Activated CD8-positive, alpha-beta memory T cell treated with anti-CD3 and anti-CD28 coated beads, Interleukin-2, amount 50 U/mL, for 1 hour (primary cell): ENCODE results near the gene JKAMP.

Experiments
- DNase-seq: peaks from one replicate; pipeline ENCODE4 v3.0.0-alpha.2; 2020; ENCODE audit errors: extremely low read depth

The JKAMP gene

DNA sequence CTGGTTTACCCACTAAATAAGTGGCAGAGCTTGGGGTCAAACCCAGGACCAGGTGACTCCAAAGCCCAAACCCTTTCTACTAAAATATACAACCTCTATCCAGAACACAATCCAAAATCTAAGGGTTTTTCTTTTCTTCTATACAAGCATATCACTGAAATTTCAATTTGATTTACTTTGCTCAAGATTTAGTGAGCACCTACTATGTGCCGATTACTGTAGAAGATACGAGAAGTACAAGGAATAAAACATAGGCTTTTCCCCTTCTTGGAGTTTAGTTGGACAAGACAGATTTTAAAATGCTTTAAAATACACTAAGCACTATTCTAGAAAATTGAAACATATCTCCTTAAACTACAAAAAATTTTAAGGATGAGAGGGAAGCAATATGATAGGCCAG is 2.9 kb upstream of the JKAMP start:
- no peak for DNase-seq

DNA sequence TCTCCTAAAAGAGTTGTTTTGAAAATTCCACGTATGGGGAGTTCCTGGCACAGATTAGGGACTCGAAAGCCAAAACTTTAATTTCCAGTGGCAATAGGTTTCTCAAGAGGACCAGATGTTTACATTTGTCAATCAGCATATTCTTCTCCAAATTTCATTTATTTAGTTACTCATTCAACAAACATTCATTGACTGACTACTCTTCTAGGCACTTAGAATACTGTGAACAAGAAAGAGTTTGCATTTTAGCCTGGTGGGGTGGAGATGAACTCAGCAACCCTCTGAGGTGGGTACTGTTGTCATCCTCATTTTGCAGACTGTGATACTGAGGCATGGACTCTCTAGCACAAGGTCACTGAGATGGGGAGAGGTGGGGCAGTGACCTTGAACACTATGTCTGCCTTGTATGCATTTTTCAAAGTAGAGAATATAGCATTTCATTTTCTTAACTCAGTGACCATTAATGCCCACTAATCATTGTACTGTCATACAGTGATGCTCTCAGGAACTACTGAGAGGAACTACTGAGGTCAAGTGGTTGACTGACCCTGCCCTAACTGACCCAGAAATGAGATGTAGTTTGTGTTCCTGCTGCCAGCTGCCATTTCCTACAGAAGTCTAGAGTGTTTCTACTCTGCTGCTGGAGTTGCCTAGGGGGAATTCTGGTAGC is 2.3 kb upstream of the JKAMP start:
- no peak for DNase-seq

DNA sequence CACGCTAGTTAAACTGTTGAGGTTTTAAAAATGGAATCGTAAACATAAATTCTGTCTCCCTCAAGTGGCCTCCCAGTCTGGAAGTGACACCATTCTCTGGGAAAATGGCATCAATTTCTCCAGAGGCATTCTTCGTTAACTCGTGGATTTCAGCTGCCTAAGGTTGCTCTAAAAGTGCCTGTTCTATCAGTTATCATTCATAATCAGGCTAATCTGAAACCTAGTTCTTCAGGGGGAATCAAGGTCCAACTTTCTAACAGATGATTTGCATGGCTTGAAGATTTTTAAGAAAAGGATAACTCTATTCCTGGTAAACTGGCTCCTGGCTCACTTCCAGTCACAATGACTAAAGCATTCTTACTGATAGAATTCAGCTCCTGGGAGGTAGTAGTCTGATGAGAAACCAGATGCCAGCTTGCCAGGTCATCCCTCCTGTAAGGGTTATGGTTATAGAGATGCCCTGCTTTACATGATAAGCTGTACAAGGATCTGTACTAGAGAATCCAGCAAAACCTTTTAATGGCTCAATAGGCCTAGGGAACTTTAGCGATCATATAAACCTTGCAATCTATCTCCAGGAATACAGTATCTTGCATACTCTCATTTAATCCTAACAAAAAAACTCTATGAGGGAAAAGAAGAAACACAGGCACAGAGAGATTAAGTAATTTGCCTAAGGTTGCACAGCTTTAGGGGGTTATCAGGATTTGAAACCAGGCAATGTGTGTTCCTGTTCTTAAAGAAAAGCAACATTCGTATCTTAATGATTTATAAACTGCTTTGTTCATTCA is 1.6 kb upstream of the JKAMP start:
- no peak for DNase-seq

DNA sequence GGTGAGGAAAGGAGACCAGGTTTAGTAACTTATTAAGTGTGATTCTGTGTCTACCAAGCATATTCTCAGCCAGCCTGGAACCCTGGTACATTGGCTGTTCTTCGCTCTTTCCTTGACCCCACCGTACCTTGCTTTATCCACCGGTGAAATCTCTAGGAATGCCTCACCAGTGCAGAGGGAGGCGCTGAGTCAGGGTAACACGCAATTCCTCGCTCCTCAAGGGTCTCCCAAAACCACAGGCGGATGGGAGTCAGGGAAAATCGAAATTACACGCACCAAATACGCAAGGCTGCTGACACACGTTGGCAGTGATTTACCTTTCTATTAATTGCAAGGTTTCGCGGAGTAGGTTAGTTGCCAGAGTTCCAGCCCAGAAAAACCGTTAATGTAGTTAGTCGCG is 954 bp upstream of the JKAMP start:
- DNase-seq, result no peak

GRCh38 chr14:59484639-59485175 is 390 bp downstream of the JKAMP start:
- DNase-seq, result no peak

DNA sequence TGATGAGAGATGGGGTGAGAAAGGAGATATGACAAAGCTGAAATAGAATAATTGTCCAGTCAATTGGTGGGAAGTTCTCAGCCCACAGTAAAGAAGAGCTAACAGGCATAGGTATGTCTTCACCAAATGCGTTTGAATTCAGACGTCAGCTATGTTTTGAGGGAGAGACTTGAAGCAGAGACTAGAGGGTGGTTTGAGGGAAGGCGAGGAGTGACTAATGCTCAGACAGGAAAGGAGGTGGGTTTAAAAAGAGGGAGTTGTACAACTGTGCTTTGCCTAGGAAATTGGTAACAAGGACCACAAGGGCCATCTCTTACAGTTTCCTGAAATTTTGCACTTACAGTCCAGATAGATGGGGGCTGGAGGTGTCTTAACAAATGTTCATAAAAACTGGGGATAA is 6.4 kb downstream of the JKAMP start:
- no peak for DNase-seq

- DNase-seq, result no peak
Observed at GRCh38 chr14:59492384-59492783, 8.1 kb downstream of the JKAMP start.

DNA sequence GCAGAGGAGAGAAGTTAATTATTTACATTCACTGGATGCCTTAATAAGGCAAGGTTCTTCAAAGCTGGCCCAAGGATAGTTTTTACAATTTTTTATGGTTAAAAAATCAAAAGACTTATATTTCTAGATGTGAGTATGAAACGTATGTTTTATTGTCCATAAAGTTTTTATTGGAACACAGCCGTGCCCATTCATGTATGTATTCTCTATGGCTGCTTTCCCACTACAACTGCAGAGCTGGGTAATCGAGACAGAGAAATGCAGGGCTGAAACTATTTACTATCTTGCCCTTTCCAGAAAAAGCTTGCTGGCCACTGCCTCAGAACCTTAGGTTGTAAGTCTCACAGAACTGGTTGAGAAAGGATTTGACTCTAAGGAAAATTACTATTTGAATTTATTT is 16.4 kb downstream of the JKAMP start:
- DNase-seq, result no peak

DNA sequence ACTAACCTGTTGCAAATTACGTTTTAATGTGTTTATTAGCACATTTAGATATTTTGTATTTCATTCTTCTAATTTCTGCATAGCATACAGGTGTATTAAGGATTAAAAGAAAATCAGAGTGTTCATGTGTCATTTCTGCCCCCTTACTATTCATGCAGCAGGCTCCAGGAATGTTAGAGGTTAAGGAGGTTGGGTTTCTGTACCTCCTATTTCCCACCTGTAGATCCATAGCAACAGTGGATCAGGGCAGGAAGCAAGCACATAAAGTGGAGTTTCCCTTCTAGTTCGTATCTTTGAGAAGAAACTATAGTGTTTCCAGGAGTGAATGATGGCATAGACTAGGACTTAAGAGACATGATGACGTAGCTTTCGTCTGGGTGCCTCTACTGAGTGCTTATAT is 18.9 kb downstream of the JKAMP start:
- DNase-seq, result no peak

- no peak for DNase-seq
Observed at GRCh38 chr14:59507063-59507751, 22.9 kb downstream of the JKAMP start.

DNA sequence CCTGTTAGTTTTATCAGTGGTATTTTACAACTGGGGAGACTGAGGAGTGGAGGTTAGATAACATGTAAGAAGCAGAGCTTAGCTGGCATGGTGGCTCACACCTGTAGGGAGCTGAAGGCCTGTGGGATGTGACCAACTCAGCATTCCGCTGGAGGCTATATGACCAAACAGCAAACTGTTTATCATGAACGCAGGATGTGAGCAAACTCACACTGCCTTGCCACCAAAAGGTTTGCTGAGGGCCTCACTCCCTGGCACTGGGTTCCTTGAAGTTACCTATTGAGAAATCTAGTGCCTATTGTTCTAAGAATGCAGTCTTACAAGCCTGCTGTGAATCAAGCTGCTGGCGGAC is 23.4 kb downstream of the JKAMP start:
- DNase-seq, result no peak

DNA sequence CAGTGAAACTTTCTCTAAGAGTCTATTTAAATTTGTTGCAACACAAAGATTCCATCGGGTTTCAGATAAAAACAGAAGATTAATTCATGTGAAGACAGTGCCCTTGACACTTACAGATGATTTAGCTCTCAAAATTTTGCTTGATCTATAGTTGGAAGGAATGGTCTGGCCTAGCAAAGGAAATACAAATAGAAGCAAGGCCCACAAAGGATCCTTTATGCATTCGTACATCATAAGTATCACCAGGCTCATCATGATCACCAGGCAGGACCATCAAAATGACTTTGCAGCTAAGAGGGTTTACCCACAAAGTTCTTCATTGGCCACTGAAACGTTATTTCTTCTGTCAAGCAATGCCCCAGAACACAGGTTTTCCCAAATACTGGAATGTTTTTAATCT is 24.8 kb downstream of the JKAMP start:
- no peak for DNase-seq

- DNase-seq, result no peak
Observed at GRCh38 chr14:59510001-59510400, 25.7 kb downstream of the JKAMP start.

GRCh38 chr14:59510966-59511365 is 26.6 kb downstream of the JKAMP start:
- no peak for DNase-seq

DNA sequence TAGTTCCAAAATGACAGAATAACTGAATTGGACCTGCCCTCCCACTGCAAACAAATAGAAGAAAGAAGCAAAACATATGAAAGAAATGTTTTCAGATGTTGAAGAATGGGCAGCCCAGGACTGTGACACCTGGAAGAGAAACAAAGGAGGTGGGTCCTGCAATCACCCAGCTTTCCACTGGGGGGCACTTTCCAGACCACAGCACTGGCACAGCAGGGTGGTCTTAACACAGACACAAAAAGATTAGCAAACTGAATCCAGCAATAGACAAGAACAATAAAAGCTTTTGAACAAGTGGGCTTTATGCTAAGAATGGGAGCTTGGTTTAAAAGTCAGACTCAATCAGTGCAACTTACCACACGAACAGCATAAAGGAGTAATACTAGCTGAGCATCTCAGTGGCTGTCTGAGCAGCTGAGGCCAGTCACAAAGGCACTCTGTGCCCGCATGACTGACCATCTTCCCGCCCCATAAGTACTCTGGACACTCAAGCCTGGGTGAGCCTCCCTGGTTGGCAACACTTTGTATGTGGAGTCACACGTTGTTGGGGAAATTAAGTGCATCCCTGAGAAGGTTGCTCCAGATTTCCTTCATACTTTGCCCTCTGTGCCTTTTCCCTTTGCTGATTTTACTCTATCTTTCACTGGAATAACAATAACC is 27.7 kb downstream of the JKAMP start:
- DNase-seq, result no peak

- DNase-seq, result no peak
Observed at GRCh38 chr14:59520224-59520623, 35.9 kb downstream of the JKAMP start.

- DNase-seq, result no peak
Observed at GRCh38 chr14:59529189-59529588, 44.9 kb downstream of the JKAMP start.

DNA sequence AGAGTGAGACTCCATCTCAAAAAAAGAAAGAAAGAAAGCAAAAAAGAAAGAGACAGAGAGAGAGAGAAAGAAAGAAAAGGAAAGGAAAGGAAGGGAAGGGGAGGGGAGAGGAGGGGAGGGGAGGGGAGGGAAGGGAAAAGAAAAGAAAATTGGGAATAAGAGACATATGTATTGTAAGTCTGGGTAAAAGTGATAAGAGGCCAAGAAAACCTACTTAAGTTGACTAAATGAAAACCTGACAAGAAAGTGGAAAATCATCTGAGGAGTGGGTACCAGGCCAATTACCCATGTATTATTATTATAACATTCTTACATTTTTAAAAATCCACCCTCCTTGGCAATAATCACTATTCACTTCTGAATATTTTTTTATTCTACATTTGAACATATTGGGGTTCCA is 46.0 kb downstream of the JKAMP start:
- DNase-seq, result no peak

GRCh38 chr14:59532419-59532818 is 48.1 kb downstream of the JKAMP start:
- no peak for DNase-seq

DNA sequence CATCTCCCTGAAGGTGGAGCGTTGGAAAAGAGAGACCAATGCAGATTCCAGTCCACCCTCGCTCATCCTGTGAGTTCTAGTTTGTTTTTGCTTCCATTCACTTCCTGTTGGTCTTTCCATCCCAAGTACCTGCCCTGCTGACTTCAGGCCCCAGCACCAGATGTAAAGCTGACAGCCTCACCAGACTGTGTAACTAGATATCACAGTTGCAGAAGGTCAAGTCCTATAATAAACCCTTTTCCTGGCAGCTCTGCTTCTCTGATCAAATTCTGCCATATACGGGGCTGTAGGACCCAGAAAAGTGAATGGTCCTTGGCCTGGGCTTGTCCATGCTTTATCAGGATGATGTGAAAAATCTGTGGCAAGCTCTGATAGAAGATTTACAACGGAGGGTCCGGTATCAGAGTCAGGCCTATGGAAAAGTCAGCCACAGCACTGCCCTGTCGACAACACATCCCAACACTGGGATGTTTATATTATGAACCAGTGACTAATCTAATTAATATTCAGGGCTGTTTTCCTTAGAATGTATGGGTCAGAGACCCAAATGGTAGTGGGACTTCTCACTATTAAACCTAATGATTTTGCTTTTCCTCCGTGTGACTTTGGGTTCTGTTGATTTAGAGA is 50.2 kb downstream of the JKAMP start:
- no peak for DNase-seq

DNA sequence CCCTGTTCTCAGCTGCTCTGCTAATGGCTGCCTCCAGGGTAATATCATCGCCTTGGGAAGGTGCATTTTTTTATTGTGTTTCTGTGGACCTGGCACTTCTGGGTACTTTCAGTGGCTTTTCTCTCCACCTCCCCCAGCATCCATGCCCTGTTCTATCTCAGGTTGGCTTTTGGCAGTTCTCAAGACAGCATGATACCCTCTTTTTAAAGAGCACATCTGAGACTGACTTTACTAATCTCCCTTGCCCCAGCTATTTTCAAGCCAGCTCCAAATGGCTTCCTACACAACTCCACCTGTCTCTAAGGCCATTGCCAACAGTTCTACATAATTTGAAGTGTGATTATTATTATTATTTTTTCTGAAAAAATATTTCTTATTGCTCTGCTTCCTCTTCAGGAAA is 53.2 kb downstream of the JKAMP start:
- DNase-seq, result no peak

- no peak for DNase-seq
Observed at GRCh38 chr14:59538936-59539335, 54.6 kb downstream of the JKAMP start.
